ENCODE data around the gene RABEP2.

Gene RABEP2

DNA sequence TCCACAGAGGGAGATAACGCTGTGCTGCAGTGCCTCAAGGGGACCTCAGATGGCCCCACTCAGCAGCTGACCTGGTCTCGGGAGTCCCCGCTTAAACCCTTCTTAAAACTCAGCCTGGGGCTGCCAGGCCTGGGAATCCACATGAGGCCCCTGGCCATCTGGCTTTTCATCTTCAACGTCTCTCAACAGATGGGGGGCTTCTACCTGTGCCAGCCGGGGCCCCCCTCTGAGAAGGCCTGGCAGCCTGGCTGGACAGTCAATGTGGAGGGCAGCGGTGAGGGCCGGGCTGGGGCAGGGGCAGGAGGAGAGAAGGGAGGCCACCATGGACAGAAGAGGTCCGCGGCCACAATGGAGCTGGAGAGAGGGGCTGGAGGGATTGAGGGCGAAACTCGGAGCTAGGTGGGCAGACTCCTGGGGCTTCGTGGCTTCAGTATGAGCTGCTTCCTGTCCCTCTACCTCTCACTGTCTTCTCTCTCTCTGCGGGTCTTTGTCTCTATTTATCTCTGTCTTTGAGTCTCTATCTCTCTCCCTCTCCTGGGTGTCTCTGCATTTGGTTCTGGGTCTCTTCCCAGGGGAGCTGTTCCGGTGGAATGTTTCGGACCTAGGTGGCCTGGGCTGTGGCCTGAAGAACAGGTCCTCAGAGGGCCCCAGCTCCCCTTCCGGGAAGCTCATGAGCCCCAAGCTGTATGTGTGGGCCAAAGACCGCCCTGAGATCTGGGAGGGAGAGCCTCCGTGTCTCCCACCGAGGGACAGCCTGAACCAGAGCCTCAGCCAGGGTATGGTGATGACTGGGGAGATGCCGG, 7.5 kb upstream of the RABEP2 start:
- no peak overlapping the region for H3K18ac ChIP-seq (ENCODE audit: low read length)
- H3K4me2 ChIP-seq (ENCODE audit: low read length): no peak overlapping the region
- no peaks in the 10 kb centered on the region for H3K79me1 ChIP-seq (ENCODE audit: low read length)
- H3K9ac ChIP-seq (ENCODE audit: low read length): no peak overlapping the region
- no peak overlapping the region for H4K8ac ChIP-seq (ENCODE audit: low read depth, low read length)
- H2AFZ ChIP-seq (ENCODE audit: insufficient read depth, low read length, poor library complexity): no peak overlapping the region
- no peak overlapping the region for H3K14ac ChIP-seq (ENCODE audit: low read length)
- peak overlapping the region; percentile 18 for H2AK5ac ChIP-seq (ENCODE audit: low read length)
- no peak overlapping the region for H3K27ac ChIP-seq (ENCODE audit: low read depth, low read length)
- no peak overlapping the region for H2BK120ac ChIP-seq (ENCODE audit: insufficient read depth, low read length, poor library complexity)
- H2BK12ac ChIP-seq (ENCODE audit: low read length): no peak overlapping the region
- H3K23ac ChIP-seq (ENCODE audit: low read length): no peak overlapping the region
- H3K79me2 ChIP-seq (ENCODE audit: control insufficient read depth, insufficient read depth, low read length, poor library complexity): no peaks in the 10 kb centered on the region
- H3K36me3 ChIP-seq (ENCODE audit: control insufficient read depth in 1 of 2, insufficient read depth in 2 of 2, low read length in 2 of 2): no peaks in the 10 kb centered on the region
- H3K4me1 ChIP-seq (ENCODE audit: control insufficient read depth in 1 of 2, insufficient read depth in 2 of 2, low read length in 2 of 2): peaks cover 3 to 6% of the 10 kb centered on the region in 2 experiments
- H4K12ac ChIP-seq (ENCODE audit: low read depth, low read length): no peak overlapping the region
- peaks cover 1% of the 10 kb centered on the region for H3K9me3 ChIP-seq (ENCODE audit: insufficient read depth, low read depth, low read length)
- H3K4ac ChIP-seq (ENCODE audit: low read depth, low read length): no peak overlapping the region
- DNase-seq: no peak
- WGBS (ENCODE audit: extremely low coverage, insufficient coverage, insufficient read length): no CpG with 5 or more reads among the region's 20 CpGs
- H2BK5ac ChIP-seq (ENCODE audit: low read depth, low read length, poor library complexity): no peak overlapping the region
- H3K27me3 ChIP-seq (ENCODE audit: insufficient read depth, low read length): no peaks in the 10 kb centered on the region
- no peak overlapping the region for H4K91ac ChIP-seq (ENCODE audit: low read depth, low read length)
- H3K4me3 ChIP-seq (ENCODE audit: low read depth, low read length): no peak overlapping the region

DNA sequence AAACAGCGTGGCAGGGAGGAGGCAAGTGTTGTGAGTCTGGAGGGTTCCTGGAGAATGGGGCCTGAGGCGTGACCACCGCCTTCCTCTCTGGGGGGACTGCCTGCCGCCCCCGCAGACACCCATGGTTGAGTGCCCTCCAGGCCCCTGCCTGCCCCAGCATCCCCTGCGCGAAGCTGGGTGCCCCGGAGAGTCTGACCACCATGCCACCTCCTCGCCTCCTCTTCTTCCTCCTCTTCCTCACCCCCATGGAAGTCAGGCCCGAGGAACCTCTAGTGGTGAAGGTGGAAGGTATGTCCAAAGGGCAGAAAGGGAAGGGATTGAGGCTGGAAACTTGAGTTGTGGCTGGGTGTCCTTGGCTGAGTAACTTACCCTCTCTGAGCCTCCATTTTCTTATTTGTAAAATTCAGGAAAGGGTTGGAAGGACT, 6.8 kb upstream of the RABEP2 start, which contains the start of gene CD19:
Gene CD19, plus strand, starts transcription at position 171 of the 425 bp plus-strand sequence. Its CDS starts 30 bp downstream, at position 201.
- no CpG with 5 or more reads among the region's 10 CpGs for WGBS (ENCODE audit: extremely low coverage, insufficient coverage, insufficient read length)

GRCh38 chr16:28930652-28931051, 5.6 kb upstream of the RABEP2 start:
- H2BK120ac ChIP-seq (ENCODE audit: insufficient read depth, low read length, poor library complexity): no peak overlapping the region
- no peak overlapping the region for H3K9ac ChIP-seq (ENCODE audit: low read length)
- H2AFZ ChIP-seq (ENCODE audit: insufficient read depth, low read length, poor library complexity): no peak overlapping the region
- no peak overlapping the region for H4K8ac ChIP-seq (ENCODE audit: low read depth, low read length)
- no peak overlapping the region for H2BK12ac ChIP-seq (ENCODE audit: low read length)
- H3K23ac ChIP-seq (ENCODE audit: low read length): no peak overlapping the region
- H3K36me3 ChIP-seq (ENCODE audit: control insufficient read depth in 1 of 2, insufficient read depth in 2 of 2, low read length in 2 of 2): no peaks in the 10 kb centered on the region
- H3K4me3 ChIP-seq (ENCODE audit: low read depth, low read length): no peak overlapping the region
- H3K18ac ChIP-seq (ENCODE audit: low read length): no peak overlapping the region
- peaks cover 1% of the 10 kb centered on the region for H3K9me3 ChIP-seq (ENCODE audit: insufficient read depth, low read depth, low read length)
- H4K12ac ChIP-seq (ENCODE audit: low read depth, low read length): no peak overlapping the region
- H3K14ac ChIP-seq (ENCODE audit: low read length): no peak overlapping the region
- no peak overlapping the region for H4K91ac ChIP-seq (ENCODE audit: low read depth, low read length)
- H3K79me1 ChIP-seq (ENCODE audit: low read length): peaks cover 3% of the 10 kb centered on the region
- H3K4ac ChIP-seq (ENCODE audit: low read depth, low read length): no peak overlapping the region
- no peak for DNase-seq
- H2AK5ac ChIP-seq (ENCODE audit: low read length): no peak overlapping the region
- no peak overlapping the region for H3K4me2 ChIP-seq (ENCODE audit: low read length)
- peaks cover 3 to 6% of the 10 kb centered on the region in 2 experiments for H3K4me1 ChIP-seq (ENCODE audit: control insufficient read depth in 1 of 2, insufficient read depth in 2 of 2, low read length in 2 of 2)
- no peak overlapping the region for H3K27ac ChIP-seq (ENCODE audit: low read depth, low read length)
- H2BK5ac ChIP-seq (ENCODE audit: low read depth, low read length, poor library complexity): no peak overlapping the region
- no peaks in the 10 kb centered on the region for H3K79me2 ChIP-seq (ENCODE audit: control insufficient read depth, insufficient read depth, low read length, poor library complexity)
- no peaks in the 10 kb centered on the region for H3K27me3 ChIP-seq (ENCODE audit: insufficient read depth, low read length)
- no CpG with 5 or more reads among the region's 3 CpGs for WGBS (ENCODE audit: extremely low coverage, insufficient coverage, insufficient read length)

More for the DNA sequence above, 6.8 kb upstream of the RABEP2 start, which contains the start of gene CD19:
- no peak within 1 kb of the TSS for H3K18ac ChIP-seq (ENCODE audit: low read length)
- H3K4me3 ChIP-seq (ENCODE audit: low read depth, low read length): no peak within 1 kb of the TSS
- H3K4me1 ChIP-seq (ENCODE audit: control insufficient read depth in 1 of 2, insufficient read depth in 2 of 2, low read length in 2 of 2): peaks cover 3 to 6% of the 10 kb centered on the region in 2 experiments
- peaks cover 1% of the 10 kb centered on the region for H3K9me3 ChIP-seq (ENCODE audit: insufficient read depth, low read depth, low read length)
- H3K79me2 ChIP-seq (ENCODE audit: control insufficient read depth, insufficient read depth, low read length, poor library complexity): no peaks in the 10 kb centered on the region
- no peak for DNase-seq
- no peak within 1 kb of the TSS for H3K14ac ChIP-seq (ENCODE audit: low read length)
- H3K9ac ChIP-seq (ENCODE audit: low read length): no peak within 1 kb of the TSS
- H4K12ac ChIP-seq (ENCODE audit: low read depth, low read length): no peak within 1 kb of the TSS
- no peak within 1 kb of the TSS for H3K23ac ChIP-seq (ENCODE audit: low read length)
- no peak within 1 kb of the TSS for H4K8ac ChIP-seq (ENCODE audit: low read depth, low read length)
- H3K4ac ChIP-seq (ENCODE audit: low read depth, low read length): no peak within 1 kb of the TSS
- H3K36me3 ChIP-seq (ENCODE audit: control insufficient read depth in 1 of 2, insufficient read depth in 2 of 2, low read length in 2 of 2): no peaks in the 10 kb centered on the region
- H3K27me3 ChIP-seq (ENCODE audit: insufficient read depth, low read length): no peaks in the 10 kb centered on the region
- no peak within 1 kb of the TSS for H3K4me2 ChIP-seq (ENCODE audit: low read length)
- no peak within 1 kb of the TSS for H2BK120ac ChIP-seq (ENCODE audit: insufficient read depth, low read length, poor library complexity)
- H2BK12ac ChIP-seq (ENCODE audit: low read length): no peak within 1 kb of the TSS
- H3K27ac ChIP-seq (ENCODE audit: low read depth, low read length): no peak within 1 kb of the TSS
- H2AFZ ChIP-seq (ENCODE audit: insufficient read depth, low read length, poor library complexity): no peak within 1 kb of the TSS
- no peaks in the 10 kb centered on the region for H3K79me1 ChIP-seq (ENCODE audit: low read length)
- no peak within 1 kb of the TSS for H2AK5ac ChIP-seq (ENCODE audit: low read length)
- no peak within 1 kb of the TSS for H2BK5ac ChIP-seq (ENCODE audit: low read depth, low read length, poor library complexity)
- H4K91ac ChIP-seq (ENCODE audit: low read depth, low read length): no peak within 1 kb of the TSS

DNA sequence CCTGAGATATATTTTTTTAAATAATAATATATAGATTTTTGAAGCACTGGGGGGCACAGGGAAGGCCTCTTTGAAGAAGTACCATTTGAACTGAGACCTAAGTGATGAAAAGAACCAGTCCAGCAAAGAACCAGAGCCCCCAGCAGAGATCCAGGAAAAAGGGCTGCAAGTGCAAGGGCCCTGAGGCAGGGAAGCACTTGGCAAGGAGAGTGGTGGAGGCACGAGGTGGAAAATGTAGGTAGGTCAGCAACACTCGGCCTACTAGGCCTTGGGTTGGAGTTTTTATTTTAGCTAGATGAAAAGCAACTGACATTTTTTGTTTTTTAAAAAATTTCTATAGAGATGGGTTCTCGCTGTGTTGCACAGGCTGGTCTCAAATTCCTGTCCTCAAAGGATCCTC, 5.2 kb upstream of the RABEP2 start:
- no peak for DNase-seq
- no peak overlapping the region for H4K8ac ChIP-seq (ENCODE audit: low read depth, low read length)
- H4K12ac ChIP-seq (ENCODE audit: low read depth, low read length): no peak overlapping the region
- H3K27ac ChIP-seq (ENCODE audit: low read depth, low read length): no peak overlapping the region
- H3K79me1 ChIP-seq (ENCODE audit: low read length): peaks cover 8% of the 10 kb centered on the region
- no peak overlapping the region for H2AFZ ChIP-seq (ENCODE audit: insufficient read depth, low read length, poor library complexity)
- no peak overlapping the region for H3K4me2 ChIP-seq (ENCODE audit: low read length)
- H2BK120ac ChIP-seq (ENCODE audit: insufficient read depth, low read length, poor library complexity): no peak overlapping the region
- no peak overlapping the region for H3K4ac ChIP-seq (ENCODE audit: low read depth, low read length)
- no peak overlapping the region for H3K14ac ChIP-seq (ENCODE audit: low read length)
- no peak overlapping the region for H2AK5ac ChIP-seq (ENCODE audit: low read length)
- no peak overlapping the region for H4K91ac ChIP-seq (ENCODE audit: low read depth, low read length)
- no peak overlapping the region for H2BK12ac ChIP-seq (ENCODE audit: low read length)
- H2BK5ac ChIP-seq (ENCODE audit: low read depth, low read length, poor library complexity): no peak overlapping the region
- no peaks in the 10 kb centered on the region for H3K36me3 ChIP-seq (ENCODE audit: control insufficient read depth in 1 of 2, insufficient read depth in 2 of 2, low read length in 2 of 2)
- WGBS (ENCODE audit: extremely low coverage, insufficient coverage, insufficient read length): no CpG with 5 or more reads among the region's 3 CpGs
- peaks cover 4% of the 10 kb centered on the region for H3K79me2 ChIP-seq (ENCODE audit: control insufficient read depth, insufficient read depth, low read length, poor library complexity)
- H3K9ac ChIP-seq (ENCODE audit: low read length): no peak overlapping the region
- H3K4me1 ChIP-seq (ENCODE audit: control insufficient read depth in 1 of 2, insufficient read depth in 2 of 2, low read length in 2 of 2): peaks cover 3 to 4% of the 10 kb centered on the region in 2 experiments
- no peaks in the 10 kb centered on the region for H3K27me3 ChIP-seq (ENCODE audit: insufficient read depth, low read length)
- H3K9me3 ChIP-seq (ENCODE audit: insufficient read depth, low read depth, low read length): peaks cover 1% of the 10 kb centered on the region
- H3K18ac ChIP-seq (ENCODE audit: low read length): no peak overlapping the region
- no peak overlapping the region for H3K4me3 ChIP-seq (ENCODE audit: low read depth, low read length)
- no peak overlapping the region for H3K23ac ChIP-seq (ENCODE audit: low read length)

Data from trophoblast cell (in vitro differentiated cells and primary cell).